GM21576 (cell line): Measurements from ENCODE around the gene WDR93.

Experiments
- ATAC-seq: cut with Tn5 transposase; IDR thresholded peaks from one replicate; pipeline ENCODE4 v1.9.1; 2021; ENCODE audit warnings: mild to moderate bottlenecking, moderate library complexity; ENCODE audit not compliant: unreplicated experiment

WDR93 gene

DNA sequence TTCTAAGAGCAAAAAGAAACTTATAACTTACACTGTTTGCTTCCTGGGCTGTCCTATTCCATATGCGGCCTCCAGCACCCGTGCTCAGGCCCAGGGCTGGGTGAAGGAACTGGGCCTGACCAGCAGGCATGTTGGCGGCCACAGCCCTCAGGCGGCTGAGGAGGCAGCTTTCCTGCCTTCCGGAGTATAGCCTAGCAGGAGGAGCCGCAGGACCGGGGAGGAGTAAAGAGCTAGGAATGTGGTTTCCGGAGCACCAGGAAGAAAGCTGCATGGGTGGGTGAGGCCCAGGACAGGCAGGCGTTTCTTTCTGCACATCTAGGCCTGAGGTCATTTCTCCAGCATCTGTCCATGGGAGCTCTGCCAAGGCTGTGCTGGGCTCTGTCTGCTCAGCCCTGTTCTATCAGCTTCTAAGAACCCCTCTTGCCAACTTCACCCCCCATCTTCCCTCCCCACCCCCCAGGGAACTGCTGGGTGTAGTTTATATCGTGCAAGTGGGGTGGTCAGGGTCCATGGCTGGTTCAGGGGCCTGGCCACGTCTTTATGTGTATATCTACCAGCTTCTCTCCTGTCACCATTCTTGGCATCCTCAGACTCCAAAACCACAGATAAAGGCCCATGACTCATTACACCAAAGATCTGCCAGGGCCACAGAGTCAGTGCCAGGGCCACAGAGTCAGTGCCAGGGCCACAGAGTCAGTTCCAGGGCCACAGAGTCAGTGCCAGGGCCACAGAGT, 27.6 kb upstream of the WDR93 start:
- ATAC-seq: no peak

DNA sequence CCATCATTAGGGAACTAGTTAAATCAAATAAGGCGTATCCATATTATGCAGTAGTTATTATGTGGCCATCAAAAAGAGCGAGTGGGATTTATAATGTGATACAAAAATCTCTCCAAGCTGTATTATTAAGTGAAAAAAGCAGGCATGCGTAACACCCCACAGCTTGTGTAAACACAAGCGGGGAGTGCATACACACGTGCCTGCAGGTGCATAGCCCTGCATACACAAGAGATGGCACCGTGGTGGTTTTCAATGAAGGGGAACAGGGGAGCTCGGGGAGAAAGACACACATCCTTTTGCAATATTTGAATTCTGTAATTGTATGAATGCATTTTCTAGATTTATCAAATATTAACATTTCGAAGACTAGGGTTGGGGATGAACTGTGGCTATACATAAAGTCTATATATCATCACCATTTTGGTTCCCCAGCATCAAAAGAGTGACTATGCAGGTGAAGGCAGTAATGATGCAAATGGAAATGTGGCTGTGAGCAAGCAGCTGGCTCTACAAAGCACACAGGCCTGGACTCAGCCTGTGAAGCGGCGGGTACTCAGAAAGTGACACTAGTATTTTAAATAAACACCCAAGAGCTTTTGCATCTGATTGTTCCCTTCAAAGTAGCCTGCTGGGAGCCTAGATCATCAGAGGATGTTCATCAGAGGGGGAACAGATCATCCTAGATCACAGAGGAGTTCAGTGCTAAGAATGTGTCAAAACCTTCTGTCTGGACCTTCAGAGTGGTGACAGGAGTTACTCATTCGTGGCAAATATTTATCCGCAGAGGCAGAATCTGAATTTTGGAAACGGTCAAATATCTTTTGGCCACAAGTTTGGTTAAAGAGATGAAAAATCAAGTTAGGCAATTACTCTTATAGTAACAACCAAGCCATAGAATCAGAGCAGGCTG, 25.9 kb upstream of the WDR93 start:
- no peak for ATAC-seq

DNA sequence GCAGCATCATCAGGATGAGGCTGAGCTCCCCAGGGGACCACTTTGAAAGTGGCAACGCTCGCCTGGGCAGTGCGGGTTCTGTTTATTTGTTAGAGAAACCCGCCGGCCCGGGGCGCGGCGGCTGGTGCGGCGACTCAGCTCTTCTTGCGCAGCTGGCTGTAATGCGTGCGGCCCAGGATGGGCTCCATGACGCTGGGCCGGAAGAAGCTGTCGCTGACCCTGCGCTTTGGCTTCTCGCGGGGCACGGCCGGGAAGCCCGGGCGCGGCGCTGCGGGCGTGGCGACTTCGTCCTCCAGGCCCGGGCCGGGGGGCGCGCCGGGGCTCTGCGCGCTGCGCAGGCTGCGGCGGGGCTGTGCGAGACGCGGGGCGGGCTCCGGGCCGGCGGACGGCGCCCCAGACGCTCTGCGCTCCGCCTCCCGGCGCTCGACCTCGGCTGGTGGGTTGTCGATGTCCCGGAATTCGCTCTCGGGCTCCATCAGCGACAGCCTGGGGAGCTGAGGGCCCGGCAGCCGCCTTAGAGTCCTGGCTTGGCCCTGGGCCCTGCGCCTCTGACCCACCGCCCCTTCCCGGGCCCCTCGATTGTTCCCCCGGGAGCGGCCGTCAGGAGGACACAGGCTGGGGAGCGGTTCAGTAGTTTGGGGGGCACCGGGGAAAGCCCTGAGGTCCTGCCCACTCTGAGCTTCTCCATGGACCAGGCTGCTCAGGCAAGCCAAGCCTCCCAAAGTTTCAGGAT, 25.0 kb upstream of the WDR93 start:
- ATAC-seq: no peak

DNA sequence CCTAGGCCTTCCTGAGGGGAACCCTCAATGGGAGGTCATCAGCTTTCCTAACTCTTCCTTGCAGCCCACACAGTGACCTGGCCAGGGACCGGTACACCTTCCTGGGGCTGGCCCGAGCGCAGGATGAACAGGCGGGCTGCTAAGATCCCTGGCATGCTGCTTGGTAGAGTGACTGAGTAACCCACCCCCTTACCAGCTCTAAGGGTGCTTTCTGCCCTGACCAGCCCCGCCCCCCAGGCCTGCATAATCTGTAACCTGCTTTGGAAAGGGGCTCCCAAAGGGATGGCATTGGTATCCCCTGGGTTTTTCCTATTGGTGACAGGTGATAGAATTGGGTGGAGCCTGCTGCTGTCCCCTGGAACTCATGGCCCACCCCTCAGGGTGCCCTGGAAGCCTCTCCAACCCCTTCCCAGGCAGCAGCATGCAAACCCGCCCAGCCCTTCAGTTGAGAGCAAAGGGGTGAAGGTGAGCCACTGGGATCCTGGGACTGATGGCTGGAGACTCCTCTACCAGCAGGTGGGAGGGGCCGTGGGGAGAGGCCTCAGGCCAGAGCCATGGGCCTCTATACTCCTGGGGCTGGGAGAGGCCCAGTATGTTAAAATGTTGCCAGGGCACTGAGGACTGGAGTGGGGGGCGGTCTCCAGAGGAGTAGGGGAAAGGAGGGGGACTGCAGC, 24.3 kb upstream of the WDR93 start:
- ATAC-seq: no peak

DNA sequence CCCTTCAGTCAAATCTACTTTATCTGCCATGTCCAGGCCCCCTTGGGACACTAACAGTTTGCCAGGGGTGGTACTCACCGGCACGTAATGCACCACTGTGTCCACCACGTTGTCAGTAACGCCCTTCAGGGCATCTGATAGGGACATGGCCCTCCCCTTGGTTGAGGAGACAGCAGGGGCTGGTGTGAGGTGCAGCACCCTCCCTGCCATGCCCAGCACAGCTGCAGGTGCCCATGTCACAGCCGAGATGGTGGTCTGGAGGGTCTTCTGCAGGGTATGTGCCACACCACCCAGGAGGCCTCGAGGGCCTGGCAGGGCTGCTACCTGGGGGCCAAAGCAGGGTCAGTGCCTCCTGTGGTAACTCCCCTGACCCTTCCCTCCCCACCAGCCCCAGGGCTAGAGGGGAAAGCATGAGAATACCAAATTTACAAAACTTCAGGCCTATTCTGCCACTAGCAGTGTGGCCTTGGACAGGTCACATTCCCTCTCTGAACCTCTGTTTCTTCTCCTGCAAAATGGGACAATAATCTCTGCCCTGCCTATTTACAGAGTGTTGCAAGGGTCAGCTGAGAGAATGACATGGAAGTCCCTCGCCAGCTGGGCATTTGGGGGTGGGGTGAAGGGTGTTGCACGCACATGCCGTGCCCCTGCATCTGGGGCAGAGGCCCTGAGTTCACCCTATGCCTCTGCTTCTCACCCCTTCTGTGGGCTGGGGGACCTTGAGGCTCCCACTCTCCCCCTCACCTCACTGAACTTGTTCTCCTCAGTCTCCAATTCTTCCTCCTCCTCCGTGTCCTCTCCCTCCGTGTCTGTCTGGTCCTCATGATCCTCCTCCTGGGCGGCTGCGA, 23.5 kb upstream of the WDR93 start:
- no peak for ATAC-seq

DNA sequence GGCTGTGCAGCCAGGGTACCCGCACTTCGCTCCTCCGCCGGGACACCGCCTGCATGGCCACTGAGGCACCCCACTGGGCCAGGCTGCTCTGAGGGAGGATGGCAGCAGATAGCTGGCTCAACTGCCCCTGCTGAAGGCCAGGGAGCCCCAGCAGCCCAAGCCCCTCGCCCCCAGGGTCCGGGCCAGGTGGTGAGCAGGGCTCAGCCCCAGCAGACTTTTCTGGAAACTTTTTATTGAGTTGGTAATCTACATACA, 23.0 kb upstream of the WDR93 start:
- no peak for ATAC-seq

DNA sequence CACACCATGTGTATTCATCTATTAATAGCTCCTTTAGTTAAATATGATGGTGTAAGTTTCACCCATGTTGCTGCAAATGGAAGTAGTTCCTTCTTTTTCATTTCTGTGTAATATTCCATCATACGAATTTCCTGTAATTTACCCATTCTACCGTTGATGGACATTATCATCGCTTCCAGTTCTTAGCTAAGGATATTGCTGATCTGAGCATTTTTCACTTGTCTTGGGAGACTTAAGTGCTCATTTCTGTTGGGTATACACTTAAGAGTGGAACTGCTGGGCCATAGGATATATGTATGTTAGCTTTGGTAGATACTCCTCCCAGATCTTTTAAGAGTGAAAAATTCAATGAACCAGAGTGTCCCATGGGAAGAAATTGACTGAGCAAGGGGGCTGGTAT, 22.4 kb upstream of the WDR93 start:
- ATAC-seq: no peak

DNA sequence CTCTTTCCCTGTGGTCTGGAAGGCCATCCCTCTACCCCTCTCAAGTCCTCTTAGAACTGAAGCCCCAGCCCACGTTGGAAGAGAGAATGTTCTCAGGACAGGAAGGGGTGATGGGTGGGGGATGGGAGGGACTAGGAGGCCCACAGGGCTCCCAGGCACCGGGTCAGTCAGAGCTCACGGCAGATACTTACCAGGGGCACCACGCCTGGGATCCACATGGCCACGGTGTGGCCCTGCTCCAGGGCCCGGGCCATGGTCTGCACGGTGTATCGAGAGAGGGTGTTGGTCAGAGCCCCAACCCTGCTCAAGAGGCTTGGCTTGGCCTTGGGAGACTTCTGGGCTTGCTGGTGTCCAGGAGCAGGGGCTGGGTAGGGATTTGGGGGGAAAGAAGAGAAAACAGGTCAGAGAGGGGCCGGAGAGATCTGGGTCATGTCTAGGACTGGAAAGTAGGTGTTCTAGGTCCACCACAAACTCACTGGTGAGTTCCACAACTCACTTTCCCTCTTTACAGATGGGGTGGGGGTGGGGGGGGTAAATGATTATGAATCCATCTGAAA, 21.2 kb upstream of the WDR93 start:
- no peak for ATAC-seq

DNA sequence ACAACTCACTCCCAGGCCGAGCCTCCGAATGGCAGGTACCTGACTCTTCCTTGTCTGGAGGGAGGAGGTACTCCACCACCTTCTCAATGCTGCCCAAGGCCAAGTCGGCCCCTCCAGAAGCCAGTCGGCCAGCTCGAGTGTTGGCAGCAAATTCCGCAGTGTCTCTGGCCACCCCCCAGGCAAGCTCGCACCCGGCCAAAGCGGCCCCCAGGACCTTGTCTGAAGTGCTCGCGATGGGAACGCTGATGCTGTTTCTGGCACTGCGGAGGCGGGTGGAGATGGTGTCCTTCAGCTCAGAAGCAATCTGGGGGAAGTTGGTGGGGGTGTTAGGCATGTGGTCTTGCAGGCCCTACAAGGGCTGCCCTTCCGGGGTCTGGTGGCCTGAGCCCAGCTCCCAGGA, 20.7 kb upstream of the WDR93 start:
- ATAC-seq: no peak

DNA sequence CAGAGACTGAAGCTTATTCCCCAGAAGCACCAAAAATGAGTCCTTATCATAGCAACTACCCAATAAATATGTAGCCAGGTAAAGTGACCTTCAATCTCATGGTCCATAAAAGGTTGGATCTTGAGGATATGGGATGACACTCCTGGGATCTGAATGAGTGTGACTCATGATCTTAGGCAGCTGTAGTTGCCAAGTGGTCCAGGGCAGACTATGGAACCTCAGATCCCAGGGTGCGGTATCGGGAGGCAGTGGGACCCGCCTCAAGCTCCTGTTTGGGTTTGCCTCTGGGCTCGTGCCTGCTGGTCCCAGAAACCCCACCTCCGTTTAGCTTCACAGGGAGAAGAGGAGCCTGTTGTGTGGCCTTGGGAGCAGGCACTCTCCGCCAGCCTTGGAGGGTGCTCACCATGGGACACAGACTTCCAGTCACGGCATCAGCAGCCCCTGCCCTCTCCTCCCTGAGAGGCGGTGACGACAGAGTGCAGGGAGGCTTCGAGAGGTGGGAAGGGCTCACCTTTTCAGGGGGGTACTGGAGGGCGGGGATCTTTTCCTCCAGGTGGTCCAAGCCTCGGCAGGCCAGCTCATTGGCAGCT, 19.5 kb upstream of the WDR93 start:
- no peak for ATAC-seq

DNA sequence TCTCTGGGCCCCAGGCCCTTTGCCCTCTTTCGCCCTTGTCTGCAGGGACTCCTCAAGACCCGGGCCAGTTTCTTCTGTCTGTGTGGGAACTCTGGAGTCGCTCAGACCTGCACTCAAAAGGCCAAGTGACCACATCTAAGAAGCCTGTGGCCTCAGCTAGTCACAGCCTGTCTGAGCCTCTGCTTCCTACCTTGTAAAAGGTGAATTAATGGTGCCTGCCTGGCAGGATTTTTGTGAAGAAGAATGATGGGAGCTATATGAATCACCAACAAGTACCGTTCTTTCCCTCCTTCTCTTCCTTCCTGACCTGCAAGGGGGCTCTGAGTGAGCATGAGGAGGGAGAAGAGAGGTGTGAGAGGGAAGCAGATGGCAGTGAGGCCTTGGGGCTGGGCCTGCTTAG, 18.9 kb upstream of the WDR93 start:
- no peak for ATAC-seq

DNA sequence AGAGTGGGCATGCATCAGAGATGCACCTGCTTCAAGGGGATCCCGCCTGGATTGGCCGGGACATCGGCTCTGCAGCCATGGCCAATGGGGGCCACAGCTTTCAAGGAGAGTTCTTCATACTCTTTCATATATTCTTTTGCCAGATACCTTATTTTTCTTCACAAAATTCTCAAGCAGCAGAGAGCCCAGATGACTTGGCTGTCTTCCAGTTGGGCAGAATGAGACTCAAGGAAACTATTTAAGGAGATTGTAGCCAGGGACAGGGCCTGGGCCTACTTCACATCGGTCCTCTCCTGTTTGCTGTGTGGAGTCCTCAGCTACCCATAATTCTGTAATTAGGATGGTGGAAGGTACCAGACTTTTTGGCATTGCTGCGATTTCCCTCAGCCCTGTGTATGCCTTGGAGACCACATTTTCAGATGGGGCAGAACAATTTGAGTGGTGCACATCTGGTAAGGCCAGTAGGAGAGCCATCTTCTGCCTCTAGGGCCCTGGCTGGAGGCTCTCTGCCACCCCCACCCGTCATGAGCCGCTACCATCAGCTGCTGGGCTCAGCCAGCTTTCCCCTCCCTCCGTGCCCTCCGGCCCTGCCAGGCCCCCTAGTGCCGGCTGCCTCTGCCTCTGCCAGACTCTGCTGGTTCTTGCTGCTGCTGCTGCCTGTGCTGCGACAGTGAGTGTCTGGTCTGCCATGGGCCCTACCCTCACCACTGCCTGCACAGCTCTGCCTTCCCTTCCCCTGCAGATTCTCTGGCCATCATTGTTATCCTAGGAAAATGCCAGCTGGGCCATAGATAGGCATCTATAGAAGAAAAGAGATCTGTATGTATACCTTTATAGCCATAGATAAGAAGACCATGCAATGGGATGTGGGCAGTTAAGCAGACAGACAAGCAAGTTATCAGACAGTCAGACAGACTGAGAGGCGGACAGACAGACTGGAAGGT, 18.1 kb upstream of the WDR93 start:
- no peak for ATAC-seq

DNA sequence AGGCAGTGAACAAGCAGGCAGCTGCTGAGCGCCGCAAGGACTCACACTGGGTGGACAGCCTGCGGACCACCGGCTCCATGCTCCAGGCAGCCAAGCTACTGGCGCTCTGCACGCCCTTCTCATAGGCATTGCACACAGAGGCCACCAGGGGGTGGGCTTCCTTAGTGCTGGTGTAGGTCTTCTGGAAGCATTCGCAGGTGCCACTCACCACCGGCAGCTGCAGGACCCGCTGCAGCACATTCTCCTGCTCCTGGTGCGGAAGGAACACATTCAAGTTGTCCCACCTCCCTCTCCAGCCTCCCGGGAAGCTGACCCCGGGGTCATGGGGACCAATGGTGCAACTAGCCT, 17.5 kb upstream of the WDR93 start:
- no peak for ATAC-seq

DNA sequence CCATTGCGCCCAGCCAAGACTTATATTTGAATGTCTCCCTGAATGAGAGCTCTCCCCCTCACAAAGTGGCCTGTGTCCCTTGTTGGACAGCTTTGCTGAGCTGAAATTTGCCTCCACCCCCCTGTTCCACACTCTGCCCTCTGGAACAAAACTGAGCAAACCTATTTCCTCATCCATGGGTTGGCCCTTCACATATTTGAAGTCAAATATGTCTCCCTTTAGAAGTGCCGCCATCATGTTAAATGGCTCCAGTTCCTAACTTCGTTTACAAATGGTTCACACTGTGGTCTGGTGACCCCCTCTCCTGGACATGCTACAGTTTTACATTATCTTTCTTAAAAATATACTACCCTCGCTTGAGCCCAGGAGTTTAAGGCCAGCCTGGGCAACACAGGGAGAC, 16.1 kb upstream of the WDR93 start:
- no peak for ATAC-seq

DNA sequence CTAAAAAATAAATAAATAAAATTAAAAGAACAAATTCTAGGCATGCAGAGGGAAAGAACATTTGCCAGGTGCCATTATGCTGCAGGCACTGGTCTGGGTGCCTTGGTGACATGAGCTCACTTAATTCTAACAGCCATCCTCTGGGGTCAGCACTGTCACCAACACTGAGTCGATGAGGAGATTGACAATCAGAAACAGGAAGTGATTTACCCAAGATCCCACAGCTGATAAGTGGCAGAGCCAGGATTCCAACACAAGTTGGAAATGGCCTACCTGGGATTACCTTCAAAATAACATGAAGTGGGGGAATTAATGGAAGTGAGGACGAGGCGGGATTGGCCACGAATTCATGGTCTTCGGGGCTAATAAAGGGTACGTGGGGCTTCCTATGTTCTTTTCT, 15.0 kb upstream of the WDR93 start:
- no peak for ATAC-seq

DNA sequence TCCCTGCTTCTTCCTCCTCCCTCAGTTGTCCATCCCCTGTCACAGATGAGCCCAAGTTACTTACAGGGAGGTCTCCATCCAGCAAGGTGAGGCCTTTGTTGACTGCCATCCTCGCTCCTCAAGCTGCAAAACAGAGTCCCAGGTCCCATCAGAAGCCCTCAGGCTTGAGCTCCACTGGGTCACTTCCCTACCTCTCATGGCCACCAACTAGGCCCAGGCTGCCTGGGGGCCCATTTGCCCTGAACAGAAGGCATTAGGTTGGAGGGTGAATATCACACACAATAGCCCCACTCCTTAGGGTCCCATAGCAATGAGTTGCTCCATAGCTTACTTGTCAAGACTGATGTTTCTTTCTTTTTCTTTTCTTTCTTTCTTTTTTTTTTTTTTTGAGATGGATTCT, 13.2 kb upstream of the WDR93 start:
- ATAC-seq: no peak

DNA sequence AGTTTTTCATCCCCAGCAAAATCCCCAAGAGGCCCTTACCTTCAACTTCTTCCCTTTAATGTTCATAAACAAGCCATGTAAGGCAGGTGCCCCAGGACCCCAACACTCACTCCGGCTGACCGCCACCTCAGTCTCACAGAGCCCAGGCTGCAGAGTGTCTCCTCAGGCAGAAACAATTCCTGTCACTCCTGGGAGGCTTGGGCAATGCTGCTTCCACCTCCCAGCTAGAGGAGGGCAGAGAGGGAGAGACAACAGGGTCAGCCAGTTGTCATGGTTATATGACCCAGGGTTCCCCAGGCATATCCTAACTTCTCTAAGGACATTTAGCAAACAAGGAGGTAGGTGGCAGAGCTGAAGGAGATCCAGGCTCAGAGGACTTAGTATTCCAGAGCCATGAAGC, 11.4 kb upstream of the WDR93 start, which contains the start of gene PLIN1:
PLIN1 (minus strand) TSS at position 156 of the 400 bp plus-strand sequence. CDS start 1,878 bp downstream, outside the sequence.
- ATAC-seq: no peak

DNA sequence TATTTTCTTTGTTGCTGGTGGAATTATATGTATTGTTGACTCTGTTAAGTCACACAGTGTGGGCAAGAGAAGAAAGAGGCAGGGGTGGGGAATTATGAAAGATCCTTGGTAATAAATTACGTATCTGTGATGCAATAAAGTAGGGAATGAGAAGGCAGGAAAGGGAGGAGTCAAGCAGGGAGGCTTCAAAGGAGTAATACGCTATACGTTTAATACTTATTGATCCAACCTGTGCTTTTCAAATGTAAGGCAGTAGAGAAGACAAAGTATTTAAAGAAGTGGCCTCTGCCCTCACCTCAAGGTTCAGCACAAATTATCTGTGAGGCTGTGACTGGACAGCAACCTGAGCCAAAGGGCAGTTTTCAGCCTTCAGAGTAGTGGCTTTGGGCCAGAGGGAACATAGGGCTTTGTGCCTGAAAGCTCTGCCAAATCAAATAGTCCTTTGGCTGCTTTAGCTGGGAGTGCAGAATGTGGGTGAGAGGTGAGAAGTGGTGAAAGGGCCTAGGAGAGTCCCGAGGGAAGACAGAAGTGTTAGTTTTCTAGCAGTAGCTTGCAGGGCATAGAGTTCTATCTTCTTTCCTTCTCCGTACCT, 10.2 kb upstream of the WDR93 start:
- no peak for ATAC-seq
